Measurements from ENCODE around the gene UBE2N.

Gene UBE2N

GRCh38 chr12:93370947-93371346 lies 70.8 kb downstream of the UBE2N start:
- Histone ChIP-seq H3K4me1 (ENCODE audit: control insufficient read depth, insufficient read depth, low read length) (peaks cover 1% of the 10 kb centered on the region; the same call in 1 of the 2 replicates), H3K27me3 (ENCODE audit: control insufficient read depth, insufficient read depth, low read length) (no peaks in the 10 kb centered on the region), H3K36me3 (ENCODE audit: control insufficient read depth, insufficient read depth, low read length) (no peaks in the 10 kb centered on the region), H3K9me3 (ENCODE audit: control insufficient read depth, insufficient read depth, low read length) (no peaks in the 10 kb centered on the region), H3K4me3 (ENCODE audit: low read length) (no peak overlapping the region), H3K27ac (ENCODE audit: low read length) (no peak overlapping the region)
- no CpG with 5 or more reads among the region's 6 CpGs for WGBS (ENCODE audit: insufficient coverage, insufficient read length)
- no peak for DNase-seq (ENCODE audit: low read depth, low spot score)

- Histone ChIP-seq H3K4me1 (ENCODE audit: control insufficient read depth, insufficient read depth, low read length) (peaks cover 1% of the 10 kb centered on the region; the same call in 1 of the 2 replicates), H3K27me3 (ENCODE audit: control insufficient read depth, insufficient read depth, low read length) (no peaks in the 10 kb centered on the region), H3K36me3 (ENCODE audit: control insufficient read depth, insufficient read depth, low read length) (no peaks in the 10 kb centered on the region), H3K27ac (ENCODE audit: low read length) (no peak overlapping the region), H3K9me3 (ENCODE audit: control insufficient read depth, insufficient read depth, low read length) (no peaks in the 10 kb centered on the region), H3K4me3 (ENCODE audit: low read length) (no peak overlapping the region)
- DNase-seq (ENCODE audit: low read depth, low spot score), result no peak
These were observed 72.2 kb downstream of the UBE2N start for GRCh38 chr12:93369505-93369904.

- no CpG with 5 or more reads among the region's 3 CpGs for WGBS (ENCODE audit: insufficient coverage, insufficient read length)
- Histone ChIP-seq H3K4me3 (ENCODE audit: low read length) (no peak overlapping the region), H3K36me3 (ENCODE audit: control insufficient read depth, insufficient read depth, low read length) (no peaks in the 10 kb centered on the region)
These were observed 73.0 kb downstream of the UBE2N start for GRCh38 chr12:93368766-93369165.

GRCh38 chr12:93366422-93366821 lies 75.3 kb downstream of the UBE2N start:
- Histone ChIP-seq H3K9me3 (ENCODE audit: control insufficient read depth, insufficient read depth, low read length) (no peaks in the 10 kb centered on the region), H3K4me1 (ENCODE audit: control insufficient read depth, insufficient read depth, low read length) (peaks cover 4% of the 10 kb centered on the region; the same call in 1 of the 2 replicates), H3K27me3 (ENCODE audit: control insufficient read depth, insufficient read depth, low read length) (no peaks in the 10 kb centered on the region), H3K27ac (ENCODE audit: low read length) (no peak overlapping the region), H3K36me3 (ENCODE audit: control insufficient read depth, insufficient read depth, low read length) (no peaks in the 10 kb centered on the region), H3K4me3 (ENCODE audit: low read length) (no peak overlapping the region)
- DNase-seq (ENCODE audit: low read depth, low spot score), result no peak
- no CpG with 5 or more reads among the region's 4 CpGs for WGBS (ENCODE audit: insufficient coverage, insufficient read length)

More at GRCh38 chr12:93368766-93369165, 73.0 kb downstream of the UBE2N start:
- Histone ChIP-seq H3K27ac (ENCODE audit: low read length) (no peak overlapping the region), H3K4me1 (ENCODE audit: control insufficient read depth, insufficient read depth, low read length) (peaks cover 1% of the 10 kb centered on the region; the same call in 1 of the 2 replicates), H3K27me3 (ENCODE audit: control insufficient read depth, insufficient read depth, low read length) (no peaks in the 10 kb centered on the region), H3K9me3 (ENCODE audit: control insufficient read depth, insufficient read depth, low read length) (no peaks in the 10 kb centered on the region)
- DNase-seq (ENCODE audit: low read depth, low spot score), result no peak

GRCh38 chr12:93365616-93366405 lies 75.9 kb downstream of the UBE2N start:
- no peaks in the 10 kb centered on the region for H3K27me3 ChIP-seq (ENCODE audit: control insufficient read depth, insufficient read depth, low read length)
- no peak for DNase-seq (ENCODE audit: low read depth, low spot score)
- H3K36me3 ChIP-seq (ENCODE audit: control insufficient read depth, insufficient read depth, low read length), result no peaks in the 10 kb centered on the region
- no peak overlapping the region for H3K27ac ChIP-seq (ENCODE audit: low read length)
- no CpG with 5 or more reads among the region's 7 CpGs for WGBS (ENCODE audit: insufficient coverage, insufficient read length)
- peaks cover 4% of the 10 kb centered on the region; the same call in 1 of the 2 replicates for H3K4me1 ChIP-seq (ENCODE audit: control insufficient read depth, insufficient read depth, low read length)
- H3K9me3 ChIP-seq (ENCODE audit: control insufficient read depth, insufficient read depth, low read length), result no peaks in the 10 kb centered on the region
- no peak overlapping the region for H3K4me3 ChIP-seq (ENCODE audit: low read length)

GRCh38 chr12:93363841-93364297 lies 77.9 kb downstream of the UBE2N start:
- Histone ChIP-seq H3K36me3 (ENCODE audit: control insufficient read depth, insufficient read depth, low read length) (no peaks in the 10 kb centered on the region), H3K9me3 (ENCODE audit: control insufficient read depth, insufficient read depth, low read length) (no peaks in the 10 kb centered on the region), H3K4me1 (ENCODE audit: control insufficient read depth, insufficient read depth, low read length) (peaks cover 3% of the 10 kb centered on the region; the same call in 1 of the 2 replicates), H3K4me3 (ENCODE audit: low read length) (no peak overlapping the region), H3K27me3 (ENCODE audit: control insufficient read depth, insufficient read depth, low read length) (no peaks in the 10 kb centered on the region), H3K27ac (ENCODE audit: low read length) (no peak overlapping the region)
- no peak for DNase-seq (ENCODE audit: low read depth, low spot score)
- WGBS (ENCODE audit: insufficient coverage, insufficient read length), result no CpG with 5 or more reads among the region's 3 CpGs

GRCh38 chr12:93361151-93361919 lies 80.4 kb downstream of the UBE2N start:
- DNase-seq (ENCODE audit: low read depth, low spot score), result no peak
- H3K27ac ChIP-seq (ENCODE audit: low read length), result no peak overlapping the region
- H3K27me3 ChIP-seq (ENCODE audit: control insufficient read depth, insufficient read depth, low read length), result no peaks in the 10 kb centered on the region
- H3K9me3 ChIP-seq (ENCODE audit: control insufficient read depth, insufficient read depth, low read length), result no peaks in the 10 kb centered on the region
- no peaks in the 10 kb centered on the region for H3K36me3 ChIP-seq (ENCODE audit: control insufficient read depth, insufficient read depth, low read length)
- WGBS (ENCODE audit: insufficient coverage, insufficient read length), result no CpG with 5 or more reads among the region's 5 CpGs
- peaks cover 3% of the 10 kb centered on the region; the same call in 1 of the 2 replicates for H3K4me1 ChIP-seq (ENCODE audit: control insufficient read depth, insufficient read depth, low read length)
- H3K4me3 ChIP-seq (ENCODE audit: low read length), result no peak overlapping the region

GRCh38 chr12:93360688-93361087 lies 81.1 kb downstream of the UBE2N start:
- no peak for DNase-seq (ENCODE audit: low read depth, low spot score)
- no CpG with 5 or more reads among the region's 2 CpGs for WGBS (ENCODE audit: insufficient coverage, insufficient read length)
- H3K27ac ChIP-seq (ENCODE audit: low read length), result no peak overlapping the region

GRCh38 chr12:93358821-93359220 lies 82.9 kb downstream of the UBE2N start:
- no peaks in the 10 kb centered on the region for H3K9me3 ChIP-seq (ENCODE audit: control insufficient read depth, insufficient read depth, low read length)
- H3K4me1 ChIP-seq (ENCODE audit: control insufficient read depth, insufficient read depth, low read length), result peaks cover 3% of the 10 kb centered on the region; the same call in 1 of the 2 replicates
- no peak overlapping the region for H3K27ac ChIP-seq (ENCODE audit: low read length)
- H3K36me3 ChIP-seq (ENCODE audit: control insufficient read depth, insufficient read depth, low read length), result no peaks in the 10 kb centered on the region
- no peak for DNase-seq (ENCODE audit: low read depth, low spot score)
- WGBS (ENCODE audit: insufficient coverage, insufficient read length), result no CpG with 5 or more reads among the region's 2 CpGs
- no peak overlapping the region for H3K4me3 ChIP-seq (ENCODE audit: low read length)
- no peaks in the 10 kb centered on the region for H3K27me3 ChIP-seq (ENCODE audit: control insufficient read depth, insufficient read depth, low read length)

More at GRCh38 chr12:93360688-93361087, 81.1 kb downstream of the UBE2N start:
- Histone ChIP-seq H3K36me3 (ENCODE audit: control insufficient read depth, insufficient read depth, low read length) (no peaks in the 10 kb centered on the region), H3K4me1 (ENCODE audit: control insufficient read depth, insufficient read depth, low read length) (peaks cover 3% of the 10 kb centered on the region; the same call in 1 of the 2 replicates), H3K4me3 (ENCODE audit: low read length) (no peak overlapping the region), H3K9me3 (ENCODE audit: control insufficient read depth, insufficient read depth, low read length) (no peaks in the 10 kb centered on the region), H3K27me3 (ENCODE audit: control insufficient read depth, insufficient read depth, low read length) (no peaks in the 10 kb centered on the region)

- WGBS (ENCODE audit: insufficient coverage, insufficient read length), result 100% methylated on average over 1 of the region's 2 CpGs
- Histone ChIP-seq H3K4me3 (ENCODE audit: low read length) (no peak overlapping the region), H3K9me3 (ENCODE audit: control insufficient read depth, insufficient read depth, low read length) (no peaks in the 10 kb centered on the region), H3K27me3 (ENCODE audit: control insufficient read depth, insufficient read depth, low read length) (no peaks in the 10 kb centered on the region), H3K27ac (ENCODE audit: low read length) (no peak overlapping the region), H3K36me3 (ENCODE audit: control insufficient read depth, insufficient read depth, low read length) (no peaks in the 10 kb centered on the region), H3K4me1 (ENCODE audit: control insufficient read depth, insufficient read depth, low read length) (peaks cover 3% of the 10 kb centered on the region; the same call in 1 of the 2 replicates)
- no peak for DNase-seq (ENCODE audit: low read depth, low spot score)
These were observed 83.7 kb downstream of the UBE2N start for GRCh38 chr12:93358058-93358457.
